PC-9 (cell line): ENCODE results near the gene FGD6. TPM values are rescaled to one million over a fixed set of nuclear protein-coding genes. Genes with fewer than 3 reads are reported as not detected.

Experiments used
- BruUV-seq: library from RNA; stranded (reverse); fragments of 400-500 nt; replicated peaks from 2 replicates; lab custom pipeline; 2021; lab: Mats Ljungman, UMichigan
- CTCF ChIA-PET: fragments of 300-600 bp; sonication (Branson Sonifier 250); formaldehyde crosslinking; loops from one replicate; lab custom pipeline; 2022; ENCODE audit warnings: antibody characterized with exemption; lab: Charles Lee
- POLR2A ChIA-PET: fragments of 300-600 bp; sonication (Branson Sonifier 250); formaldehyde crosslinking; loops from one replicate; lab custom pipeline; 2022; ENCODE audit warnings: antibody characterized with exemption; ENCODE audit not compliant: unreplicated experiment; lab: Charles Lee
- DNase-seq, 2 experiments: peaks; one replicate each; pipeline versions ENCODE4 v3.0.0 to v3.0.0-alpha.2; 2015 to 2022; ENCODE audit warnings: mixed read lengths in 1 of 2
- H2AFZ ChIP-seq: fragments of 200-600 bp; sonication (generic); 2 replicates; pipeline ENCODE4 v1.8.1; 2017; ENCODE audit warnings: antibody characterized with exemption
- H3F3A ChIP-seq: fragments of 200-600 bp; sonication (generic); 2 replicates; pipeline ENCODE4 v1.8.1; 2017; ENCODE audit warnings: antibody characterized with exemption, mild to moderate bottlenecking, low read depth; ENCODE audit not compliant: insufficient read depth
- H3K27ac ChIP-seq: fragments of 200-600 bp; sonication (generic); 2 replicates; pipeline ENCODE4 v1.6.1; 2016; ENCODE audit warnings: mixed run types
- H3K27me3 ChIP-seq: fragments of 200-600 bp; sonication (generic); 2 replicates; pipeline ENCODE4 v1.6.1; 2016; ENCODE audit warnings: low read depth, mixed run types; ENCODE audit not compliant: insufficient read depth
- H3K36me3 ChIP-seq: fragments of 200-600 bp; sonication (generic); 2 replicates; pipeline ENCODE4 v1.6.1; 2016; ENCODE audit warnings: low read depth, mixed run types
- H3K4me1 ChIP-seq: fragments of 200-600 bp; sonication (generic); replicated peaks from 2 replicates; pipeline ENCODE4 v1.6.1; 2016; ENCODE audit warnings: mixed run types; ENCODE audit not compliant: insufficient read depth
- H3K4me2 ChIP-seq: fragments of 200-600 bp; sonication (generic); 2 replicates; pipeline ENCODE4 v1.6.1; 2017; ENCODE audit warnings: mixed run types
- H3K4me3 ChIP-seq: fragments of 200-600 bp; sonication (generic); 2 replicates; pipeline ENCODE4 v1.6.1; 2016; ENCODE audit warnings: mixed run types
- H3K79me2 ChIP-seq: fragments of 200-600 bp; sonication (generic); 2 replicates; pipeline ENCODE4 v1.6.1; 2017; ENCODE audit warnings: low read depth, mixed run types
- H3K9me2 ChIP-seq: fragments of 200-600 bp; sonication (generic); 2 replicates; pipeline ENCODE4 v1.8.1; 2017; ENCODE audit warnings: mild to moderate bottlenecking; ENCODE audit not compliant: insufficient read depth
- H3K9me3 ChIP-seq: fragments of 200-600 bp; sonication (generic); 2 replicates; pipeline ENCODE4 v1.8.1; 2016; ENCODE audit warnings: low read depth; ENCODE audit not compliant: insufficient read depth
- H4K20me1 ChIP-seq: fragments of 200-600 bp; sonication (generic); 2 replicates; pipeline ENCODE4 v1.8.1; 2017; ENCODE audit not compliant: insufficient read depth
- CTCF ChIP-seq: fragments of 200-600 bp; sonication (generic); conservative IDR thresholded peaks from 2 replicates; pipeline ENCODE4 v1.6.1; 2017; ENCODE audit warnings: mixed run types, antibody characterized with exemption, mild to moderate bottlenecking, moderate library complexity
- EZH2 ChIP-seq: fragments of 200-600 bp; sonication (generic); IDR thresholded peaks from 2 replicates; pipeline ENCODE4 v1.8.0; 2017; ENCODE audit warnings: antibody characterized with exemption, low read depth
- intact Hi-C: fragments of 100-400 bp; cut with micrococcal nuclease; formaldehyde crosslinking; loops from one replicate; pipeline ENCODE4 v1.10.0; 2022; ENCODE audit not compliant: unreplicated experiment
- total RNA-seq: library from RNA; stranded (reverse); gene quantifications from 2 replicates; pipeline ENCODE4 v1.2.3, GENCODE V29; 2021

FGD6 gene
- total RNA-seq, 1 experiment from 2014 or later = 22.0 TPM

- no peak overlapping the region for H3K4me2 ChIP-seq
- no peak overlapping the region for H3K27ac ChIP-seq
- intact Hi-C loops = no loop called here
- no peak for TF ChIP-seq EZH2
- no peak for TF ChIP-seq CTCF
- no peak overlapping the region for H3K4me3 ChIP-seq
- H4K20me1 ChIP-seq = no peaks in the 10 kb centered on the region
- H3K9me2 ChIP-seq = no peaks in the 10 kb centered on the region
- 0 out of 2 replicates have a peak, but pooled peaks cover 18% of the 10 kb centered on the region for H3K36me3 ChIP-seq
- H3K4me1 ChIP-seq = peaks cover 27% of the 10 kb centered on the region
- no peak for DNase-seq
- H3K9me3 ChIP-seq = no peaks in the 10 kb centered on the region
- no TSS peak for BruUV-seq
- H3K27me3 ChIP-seq = no peaks in the 10 kb centered on the region
- no peaks in the 10 kb centered on the region for H3K79me2 ChIP-seq
- ChIA-PET POLR2A (no interaction called here), CTCF (no interaction called here)
- no peak overlapping the region for H2AFZ ChIP-seq
- H3F3A ChIP-seq = peaks cover 24% of the 10 kb centered on the region
Observed at GRCh38 chr12:95107362-95107761, 109.9 kb downstream of the FGD6 start.

GRCh38 chr12:95105540-95105939 lies 111.7 kb downstream of the FGD6 start:
- Histone ChIP-seq H3K27me3 (no peaks in the 10 kb centered on the region), H3K4me2 (no peak overlapping the region), H3K9me2 (no peaks in the 10 kb centered on the region), H3F3A (peaks cover 28% of the 10 kb centered on the region), H2AFZ (no peak overlapping the region), H3K27ac (peak overlapping the region; percentile 88; the same call in 1 of the 2 replicates), H3K4me3 (no peak overlapping the region), H4K20me1 (no peaks in the 10 kb centered on the region), H3K9me3 (no peaks in the 10 kb centered on the region), H3K4me1 (peaks cover 41% of the 10 kb centered on the region), H3K36me3 (0 out of 2 replicates have a peak, but pooled peaks cover 18% of the 10 kb centered on the region), H3K79me2 (no peaks in the 10 kb centered on the region)
- ChIA-PET POLR2A (interaction anchor here (0.7 kb wide), 1 partner anchor 16 kb away, joined by 9 read pairs; no protein-coding TSS in a partner anchor), CTCF (no interaction called here)
- intact Hi-C loops = no loop called here
- no peak for TF ChIP-seq EZH2
- TF ChIP-seq CTCF = no peak
- no TSS peak for BruUV-seq
- no peak for DNase-seq

GRCh38 chr12:95104919-95105452 lies 112.3 kb downstream of the FGD6 start:
- Histone ChIP-seq H4K20me1 (no peaks in the 10 kb centered on the region), H3K9me3 (no peaks in the 10 kb centered on the region), H3K4me3 (no peak overlapping the region), H3K79me2 (no peaks in the 10 kb centered on the region), H3K36me3 (0 out of 2 replicates have a peak, but pooled peaks cover 18% of the 10 kb centered on the region), H3K27me3 (no peaks in the 10 kb centered on the region), H3K4me1 (peaks cover 47% of the 10 kb centered on the region), H3F3A (peaks cover 33% of the 10 kb centered on the region), H3K4me2 (no peak overlapping the region), H3K9me2 (no peaks in the 10 kb centered on the region), H2AFZ (no peak overlapping the region), H3K27ac (peak overlapping the region; percentile 88; the same call in 1 of the 2 replicates)
- no TSS peak for BruUV-seq
- CTCF ChIA-PET = no interaction called here
- POLR2A ChIA-PET = interaction anchor here (0.7 kb wide), 1 partner anchor 101 kb away, joined by 3 read pairs; no protein-coding TSS in a partner anchor
- no peak for DNase-seq
- intact Hi-C loops = no loop called here
- TF ChIP-seq EZH2 (no peak), CTCF (no peak)
